Measurements from ENCODE around the gene HPF1.
"Not testable (repeated sequence)": the region's sequence is repeated elsewhere in the genome, so short reads cannot be mapped to it uniquely, and the experiment has no call there.

The HPF1 gene

DNA sequence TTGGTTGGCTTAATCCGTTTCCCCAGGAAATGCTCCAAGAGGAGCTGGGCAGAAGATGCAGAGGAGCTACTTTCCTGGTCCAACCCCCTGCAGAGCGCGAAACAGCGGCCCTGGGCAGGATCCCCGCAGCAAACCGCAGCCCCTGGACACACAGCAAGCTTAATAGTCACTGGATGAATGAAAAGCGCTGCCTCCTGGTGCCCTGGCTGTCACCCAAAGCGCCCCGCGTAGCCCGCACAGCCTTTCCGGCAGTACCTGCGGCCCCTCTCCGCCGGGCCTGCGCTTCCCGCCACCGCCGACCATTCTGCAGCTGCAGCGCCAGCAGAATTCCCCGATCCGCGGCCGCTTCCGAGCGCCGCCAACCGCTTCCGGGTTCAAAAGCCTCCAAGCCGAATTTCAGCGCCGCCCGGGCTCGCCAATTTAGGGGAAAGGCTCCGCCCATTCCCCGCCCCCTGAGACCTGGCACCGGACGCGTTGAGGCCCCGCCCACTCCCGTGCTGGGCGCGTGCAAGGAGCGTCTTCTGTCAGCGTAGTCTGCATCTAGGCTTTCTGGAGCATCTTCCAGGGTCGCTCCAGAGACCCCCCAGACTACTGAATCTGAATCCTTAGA is at the start of gene HPF1:
Gene HPF1, minus strand, starts transcription at position 370 of the 610 bp plus-strand sequence. Its CDS starts 67 bp downstream, at position 303.
- peak; percentile 93 for FAIRE-seq

DNA sequence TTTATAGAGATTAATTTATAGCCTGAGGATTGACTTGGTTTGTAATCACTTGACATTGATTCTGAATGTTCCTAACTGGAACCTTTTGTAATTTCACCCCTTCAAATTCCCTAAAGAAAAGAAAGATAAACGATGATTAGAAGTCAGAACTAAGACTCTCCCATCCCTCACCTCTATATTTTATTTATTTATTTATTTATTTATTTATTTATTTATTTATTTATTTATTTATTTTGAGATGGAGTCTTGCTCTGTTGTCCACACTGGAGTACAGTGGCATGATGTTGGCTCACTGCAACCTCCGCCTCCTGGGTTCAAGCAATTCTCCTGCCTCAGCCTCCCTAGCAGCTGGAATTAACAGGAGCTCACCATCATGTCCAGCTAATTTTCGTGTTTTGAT is 49.0 kb upstream of the HPF1 start:
- not testable (repeated sequence) for FAIRE-seq; DNase-seq (ENCODE audit: insufficient read length, low spot score)

More for the DNA sequence above, at the start of gene HPF1:
- DNase-seq (ENCODE audit: insufficient read length, low spot score) = peak; percentile 80

DNA sequence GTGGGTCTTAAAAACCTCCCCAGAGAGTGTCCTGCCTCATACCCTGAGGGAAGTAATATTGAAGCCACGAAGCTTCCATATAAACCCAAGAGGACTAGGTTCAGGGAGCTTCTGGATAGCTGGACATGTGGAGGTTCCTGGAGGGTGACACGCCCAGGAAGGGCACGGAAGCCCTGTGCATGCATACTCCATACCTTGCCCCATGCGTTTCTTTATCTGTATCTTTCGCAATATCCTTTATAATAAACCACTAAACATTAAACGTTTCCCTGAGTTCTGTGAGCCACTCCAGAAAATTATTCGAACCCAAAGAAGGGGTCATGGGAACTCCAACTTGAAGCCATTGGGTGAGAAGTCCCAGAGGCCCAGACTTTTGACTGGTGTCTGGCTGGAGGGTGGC is 45.7 kb upstream of the HPF1 start:
- DNase-seq (ENCODE audit: insufficient read length, low spot score) = no peak

DNA sequence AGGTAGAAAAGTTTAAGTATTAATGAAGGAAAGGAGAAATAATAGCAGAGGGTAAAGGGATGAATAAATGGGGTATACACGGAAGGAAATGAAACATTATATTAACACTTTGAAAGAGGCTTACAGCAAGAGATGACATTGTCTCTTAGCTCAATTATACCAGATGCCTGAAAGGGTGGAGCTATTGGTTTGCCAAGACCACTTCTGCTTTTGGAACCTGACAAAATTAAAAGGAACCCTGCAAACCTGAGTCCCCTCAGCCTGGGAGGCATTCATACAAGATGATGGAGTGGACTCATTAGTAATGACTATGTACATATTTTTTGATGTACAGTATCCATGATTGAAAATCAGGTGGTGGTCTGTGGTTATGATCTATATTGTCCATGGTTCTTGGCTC is 45.1 kb upstream of the HPF1 start:
- FAIRE-seq = no peak
- no peak for DNase-seq (ENCODE audit: insufficient read length, low spot score)

More for the DNA sequence above, 45.7 kb upstream of the HPF1 start:
- FAIRE-seq = no peak

DNA sequence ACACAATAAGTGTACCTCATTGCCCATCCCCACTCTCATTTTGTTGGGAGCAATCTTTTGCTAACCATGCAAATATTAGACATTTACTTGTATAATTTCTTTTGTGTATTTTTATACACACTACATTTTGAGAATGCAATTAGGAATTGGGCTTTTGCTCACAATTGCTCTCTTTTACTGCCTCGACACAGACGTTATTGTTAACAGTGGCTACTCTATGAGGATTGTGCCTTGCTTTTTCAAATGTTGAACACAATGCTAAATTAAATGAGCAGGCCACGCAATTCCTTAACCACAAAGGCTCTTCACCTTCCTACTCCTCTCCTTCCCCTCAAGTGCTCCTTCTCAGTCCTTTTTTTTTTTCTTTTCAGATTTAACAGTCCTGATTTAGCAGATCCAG is 42.8 kb upstream of the HPF1 start:
- no peak for FAIRE-seq

DNA sequence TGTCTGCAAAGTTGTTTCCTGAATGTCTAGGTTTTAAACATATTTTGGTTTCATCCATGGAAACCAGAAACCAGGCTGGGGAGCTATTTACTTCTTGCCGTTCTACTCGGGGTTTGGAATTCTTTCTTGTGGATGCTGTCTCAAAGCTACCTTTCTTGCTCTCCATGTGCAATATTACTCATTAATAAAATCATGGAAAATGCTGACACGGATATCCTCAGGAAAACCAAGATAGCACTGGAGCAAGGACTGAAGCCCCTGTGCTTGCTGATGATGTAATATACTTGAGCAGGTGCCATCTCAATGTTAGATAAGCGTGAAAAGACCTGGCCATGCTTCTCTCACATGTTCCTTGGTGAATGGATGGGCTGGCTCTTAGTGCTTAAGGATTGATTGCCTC is 41.5 kb upstream of the HPF1 start:
- FAIRE-seq = no peak
- no peak for DNase-seq (ENCODE audit: insufficient read length, low spot score)

More for the DNA sequence above, 42.8 kb upstream of the HPF1 start:
- DNase-seq (ENCODE audit: insufficient read length, low spot score) = no peak

DNA sequence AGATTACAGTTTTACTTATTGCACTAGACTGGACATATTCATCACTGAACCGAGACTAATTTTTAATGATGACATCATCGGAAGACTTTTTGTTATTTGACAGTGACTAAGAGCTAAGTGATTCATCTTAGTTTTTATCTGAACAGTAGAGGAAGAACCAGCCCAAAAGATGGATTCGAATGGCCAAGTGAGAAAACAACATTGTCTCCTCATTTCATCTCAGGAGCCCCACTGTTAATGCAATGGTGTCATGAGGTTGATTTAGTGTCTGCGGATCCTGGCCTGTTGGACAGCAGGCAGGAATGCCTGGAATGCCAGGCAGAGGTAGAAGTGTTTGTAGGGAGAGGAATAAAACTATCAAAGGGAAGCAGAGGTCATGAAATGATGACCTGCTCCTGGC is 37.8 kb upstream of the HPF1 start:
- DNase-seq (ENCODE audit: insufficient read length, low spot score) = no peak

DNA sequence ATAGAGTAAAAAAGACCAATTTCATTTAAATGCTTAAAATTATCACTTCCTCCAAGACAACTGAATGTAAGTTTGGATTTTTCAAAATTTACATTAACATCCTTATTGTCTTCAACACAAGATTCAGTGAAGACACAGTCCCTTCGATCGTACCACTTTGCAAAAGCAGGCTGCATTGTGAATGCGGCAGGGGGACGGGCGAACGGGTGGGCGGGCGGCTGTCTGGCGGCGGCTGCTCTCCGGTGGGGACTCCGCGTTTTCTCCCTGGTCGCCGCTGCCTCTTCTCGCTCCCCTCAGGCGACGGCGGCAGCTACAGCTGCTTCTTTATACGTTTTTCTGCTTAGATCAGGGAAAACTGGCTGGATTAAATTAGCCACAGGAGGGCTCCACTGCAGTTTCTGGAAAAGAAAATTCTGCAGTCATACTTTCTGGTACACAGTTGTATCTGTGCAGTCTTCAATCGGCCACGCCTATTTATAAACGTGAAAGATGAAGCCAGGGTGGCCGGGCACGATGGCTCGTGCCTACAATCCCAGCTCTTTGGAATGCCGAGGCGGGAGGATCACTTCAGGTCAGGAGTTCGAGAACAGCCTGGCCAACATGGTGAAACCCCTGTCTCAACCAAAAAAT is 33.9 kb upstream of the HPF1 start:
- no peak for DNase-seq (ENCODE audit: insufficient read length, low spot score)

More for the DNA sequence above, 37.8 kb upstream of the HPF1 start:
- FAIRE-seq = no peak

DNA sequence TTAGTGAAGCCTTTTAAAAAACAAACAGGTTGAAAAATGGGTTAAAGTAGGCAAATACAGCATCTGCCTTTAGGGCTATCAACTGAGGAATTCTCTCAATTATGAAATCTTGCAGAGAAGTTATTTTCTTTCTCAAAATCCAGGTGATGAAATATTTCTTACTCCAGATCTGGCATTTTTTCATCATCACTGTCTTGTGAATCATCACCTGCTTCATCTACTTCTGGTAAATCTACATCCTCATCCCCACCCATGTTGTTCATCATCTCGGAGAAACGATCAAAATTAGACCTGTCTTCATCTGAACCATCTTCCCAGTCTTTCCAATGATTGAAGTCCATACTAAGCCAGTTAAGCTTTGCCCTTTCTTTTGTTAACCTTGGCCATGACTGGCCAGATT is 33.3 kb upstream of the HPF1 start:
- no peak for DNase-seq (ENCODE audit: insufficient read length, low spot score)
- FAIRE-seq = no peak

More for the DNA sequence above, 33.9 kb upstream of the HPF1 start:
- no peak for FAIRE-seq

DNA sequence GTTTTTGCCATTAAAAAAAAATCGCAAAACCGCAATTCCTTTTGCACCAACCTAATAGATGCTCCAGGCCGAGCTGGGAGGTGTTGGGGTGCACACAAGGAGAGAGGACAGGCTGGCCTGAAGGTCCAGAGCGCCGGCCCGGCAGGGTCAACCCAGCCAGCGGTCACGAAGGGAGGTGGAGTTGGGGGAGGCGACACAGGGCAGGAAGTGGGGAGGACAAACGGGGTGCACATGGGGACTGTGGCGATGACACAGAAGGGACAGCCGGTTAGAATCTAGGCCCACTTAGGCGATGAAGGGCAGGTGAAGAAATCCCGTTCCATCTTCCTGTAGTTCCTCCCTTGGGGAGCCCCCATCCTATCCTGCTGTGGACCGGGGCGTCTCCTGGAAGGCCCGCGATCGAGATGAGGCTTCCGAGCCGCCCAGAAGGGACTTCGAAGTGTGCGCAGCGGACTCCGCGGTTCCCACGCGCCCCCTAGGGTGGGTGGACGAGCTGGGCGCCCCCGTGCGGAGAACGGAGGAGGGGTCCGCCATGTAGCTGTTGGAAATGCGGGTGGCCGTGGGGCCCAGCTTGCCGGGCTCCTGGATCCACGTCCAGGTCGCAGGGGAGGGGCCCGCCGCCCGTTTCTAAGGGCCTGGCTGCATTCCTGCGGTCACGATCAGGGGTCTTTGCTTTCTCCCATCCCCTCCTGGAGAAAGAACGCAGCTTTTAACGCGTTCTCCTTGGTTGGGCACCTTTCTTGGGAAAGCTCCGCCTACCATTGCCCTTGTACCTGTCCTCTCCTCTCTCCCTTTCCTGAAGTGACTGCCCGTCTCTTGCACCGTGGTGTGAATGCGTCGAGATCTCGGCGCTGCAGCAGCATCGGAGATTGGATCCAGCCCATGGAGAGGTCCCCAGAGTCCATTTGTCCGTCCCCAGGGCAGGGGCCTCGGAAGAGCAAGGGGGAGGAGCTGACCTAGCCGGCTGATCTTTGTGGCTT is 17.0 kb upstream of the HPF1 start:
- DNase-seq (ENCODE audit: insufficient read length, low spot score) = no peak
- no peak for FAIRE-seq

DNA sequence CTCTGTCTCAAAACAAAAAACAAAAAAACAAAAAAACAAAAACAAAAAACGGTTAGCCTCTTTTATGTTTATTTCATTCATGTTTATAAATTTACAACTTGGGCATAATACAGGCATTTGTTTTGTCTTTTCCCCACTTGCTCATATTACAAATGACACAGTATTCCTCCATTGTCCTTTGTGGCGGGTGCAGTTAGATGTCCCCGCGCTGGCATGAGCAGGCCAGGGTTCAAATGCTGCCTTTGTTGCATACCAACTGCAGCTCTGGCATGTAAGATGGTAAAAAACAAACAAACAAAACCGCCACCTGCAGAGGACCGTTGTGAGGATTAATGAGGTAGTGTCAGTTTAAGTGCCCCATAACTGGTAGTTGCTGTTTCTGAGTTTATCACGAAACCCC is 16.1 kb upstream of the HPF1 start:
- DNase-seq (ENCODE audit: insufficient read length, low spot score) = no peak
- no peak for FAIRE-seq

DNA sequence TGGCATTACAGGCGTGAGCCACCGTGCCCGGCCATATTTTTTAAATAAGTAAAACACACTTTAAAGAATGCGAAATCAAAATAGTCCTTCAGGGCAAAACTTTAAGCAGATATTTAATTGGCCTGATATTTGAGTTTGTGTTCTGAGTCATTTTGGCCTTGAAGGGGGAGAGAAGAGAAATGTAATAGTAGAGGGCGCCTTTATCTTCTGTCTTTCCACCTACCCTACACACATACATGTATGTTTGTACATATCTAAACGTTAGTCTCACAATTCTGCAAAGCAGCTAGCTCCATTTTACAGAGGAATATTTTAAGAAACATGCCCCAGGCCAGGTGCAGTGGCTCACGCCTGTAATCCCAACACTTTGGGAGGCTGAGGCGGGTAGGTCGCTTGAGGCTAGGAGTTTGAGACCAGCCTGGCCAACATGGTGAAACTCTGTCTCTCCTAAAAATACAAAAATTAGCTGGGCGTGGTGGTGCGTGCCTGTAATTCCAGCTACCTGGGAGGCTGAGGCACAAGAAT is 13.9 kb upstream of the HPF1 start:
- not testable (repeated sequence) for DNase-seq (ENCODE audit: insufficient read length, low spot score)

DNA sequence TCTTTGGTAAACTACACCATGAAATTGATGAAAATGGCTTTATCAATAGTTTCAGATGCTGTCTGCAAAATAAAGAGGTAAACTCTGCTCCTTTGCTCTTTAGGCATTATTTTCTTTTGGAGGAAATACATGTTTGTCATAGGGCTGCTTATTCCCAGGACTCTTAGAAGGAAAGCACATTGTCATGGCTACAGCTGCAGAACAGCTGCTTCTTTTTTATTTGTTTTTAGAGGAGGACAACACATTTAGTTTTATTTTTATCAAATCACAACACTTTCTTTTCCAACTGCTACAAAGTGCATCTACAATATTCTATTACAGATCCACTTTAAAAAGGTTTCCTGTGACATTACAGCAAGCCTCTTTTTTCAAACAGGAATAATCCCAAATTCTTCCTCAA is 12.7 kb upstream of the HPF1 start:
- FAIRE-seq (peak; percentile 21), DNase-seq (ENCODE audit: insufficient read length, low spot score) (no peak)

More for the DNA sequence above, 13.9 kb upstream of the HPF1 start:
- not testable (repeated sequence) for FAIRE-seq

DNA sequence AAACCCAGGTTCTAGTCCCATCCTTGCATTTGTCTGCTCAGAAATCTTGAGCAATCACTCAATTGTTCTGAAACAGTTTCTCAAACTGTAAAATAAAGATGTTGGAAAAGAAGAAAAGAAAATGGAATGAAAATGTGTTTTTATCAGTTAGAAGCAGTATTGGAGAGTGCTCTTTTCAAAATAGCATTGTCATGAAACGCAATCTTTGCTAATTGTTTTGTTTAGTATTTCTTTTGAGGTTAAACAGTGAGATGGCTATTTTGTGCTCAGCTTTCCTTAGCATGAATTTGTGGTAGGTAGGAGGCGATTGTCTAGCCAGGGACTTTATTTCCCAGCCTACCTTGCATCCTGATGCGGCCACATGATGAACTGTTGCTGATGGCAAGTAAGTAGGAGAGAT is 10.6 kb upstream of the HPF1 start:
- FAIRE-seq = no peak
- no peak for DNase-seq (ENCODE audit: insufficient read length, low spot score)

DNA sequence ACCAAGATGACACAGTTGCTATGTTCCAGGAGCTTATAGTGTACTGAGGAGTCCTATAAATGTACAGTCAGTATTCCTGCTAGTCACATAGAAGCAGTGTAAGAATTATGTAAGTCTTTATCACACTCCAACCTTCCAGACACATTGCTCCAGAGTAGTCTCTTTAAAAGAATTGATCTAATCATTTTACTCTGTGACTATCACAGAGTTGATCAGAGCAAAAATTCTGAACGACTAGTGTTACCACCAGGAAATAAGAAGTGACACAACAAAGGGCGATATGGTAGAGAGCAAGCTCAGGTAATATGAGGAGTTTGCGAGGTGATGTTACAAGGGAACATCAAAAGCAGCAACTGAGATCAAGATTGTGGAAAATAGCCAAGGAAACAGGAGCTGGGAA is 9.0 kb upstream of the HPF1 start:
- FAIRE-seq (no peak), DNase-seq (ENCODE audit: insufficient read length, low spot score) (no peak)

DNA sequence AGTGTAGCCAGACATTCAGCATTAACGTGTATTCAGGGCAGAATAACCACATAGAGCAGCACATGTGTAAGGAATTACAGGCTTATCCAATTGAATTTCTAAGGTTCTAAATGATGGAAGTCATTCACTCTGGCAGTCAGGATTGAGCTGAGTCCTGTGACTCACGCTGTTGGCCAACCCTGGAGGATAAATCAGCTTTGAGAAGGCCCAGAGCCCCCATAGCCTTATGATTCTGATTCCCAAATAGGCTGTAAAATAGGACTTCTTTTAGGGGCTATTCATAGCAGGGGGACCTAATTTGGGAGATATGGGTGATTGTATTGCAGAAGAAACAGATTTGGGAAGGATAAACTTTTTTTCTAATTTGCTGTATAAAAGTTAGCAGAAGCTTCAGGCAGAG is 8.1 kb upstream of the HPF1 start:
- no peak for DNase-seq (ENCODE audit: insufficient read length, low spot score)

DNA sequence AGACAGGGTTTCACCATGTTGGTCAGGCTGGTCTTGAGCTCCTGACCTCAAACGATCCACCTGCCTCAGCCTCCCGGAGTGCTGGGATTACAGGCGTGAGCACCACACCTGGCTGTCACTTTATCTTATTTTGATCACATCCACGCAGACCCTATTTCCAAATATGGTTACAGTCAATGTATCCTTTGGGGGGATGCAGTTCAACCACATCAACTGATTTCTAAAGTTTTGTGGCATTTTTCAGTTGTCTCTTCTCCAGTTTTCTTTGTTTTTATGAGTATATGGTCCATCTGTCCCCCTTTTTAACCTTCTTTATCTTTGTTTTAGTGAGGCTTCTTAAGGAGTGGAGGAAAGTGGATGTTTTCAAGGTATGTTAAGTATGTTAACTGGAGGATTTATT is 4.1 kb upstream of the HPF1 start:
- FAIRE-seq = no peak
- no peak for DNase-seq (ENCODE audit: insufficient read length, low spot score)

More for the DNA sequence above, 8.1 kb upstream of the HPF1 start:
- FAIRE-seq = no peak

DNA sequence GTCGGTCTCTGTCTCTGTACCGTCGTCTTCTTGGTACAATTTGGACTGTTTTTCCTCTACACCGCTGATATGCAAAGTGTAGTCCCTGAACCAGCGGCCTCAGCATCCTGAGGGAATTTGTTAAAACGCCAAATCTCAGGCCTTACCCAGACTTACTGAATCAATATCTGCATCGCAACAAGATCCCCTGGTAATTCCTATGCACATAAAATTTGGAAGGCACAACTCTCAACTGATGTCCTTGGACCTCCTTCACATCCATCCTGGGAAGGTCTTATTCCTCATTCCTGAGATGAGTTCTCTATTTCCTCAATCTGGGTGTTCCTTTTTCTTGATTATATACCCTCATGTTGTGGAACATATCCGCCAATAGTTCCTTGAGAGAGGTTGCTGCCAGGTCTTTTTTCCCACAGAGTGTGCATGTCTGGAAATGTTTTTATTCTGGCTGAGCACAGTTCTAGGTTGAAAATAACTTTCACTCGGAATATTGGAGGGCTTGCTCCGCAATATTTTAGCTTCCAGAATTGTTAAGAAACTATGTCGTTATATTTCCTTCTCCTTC is 738 bp upstream of the HPF1 start:
- FAIRE-seq = no peak
- DNase-seq (ENCODE audit: insufficient read length, low spot score) = no peak

DNA sequence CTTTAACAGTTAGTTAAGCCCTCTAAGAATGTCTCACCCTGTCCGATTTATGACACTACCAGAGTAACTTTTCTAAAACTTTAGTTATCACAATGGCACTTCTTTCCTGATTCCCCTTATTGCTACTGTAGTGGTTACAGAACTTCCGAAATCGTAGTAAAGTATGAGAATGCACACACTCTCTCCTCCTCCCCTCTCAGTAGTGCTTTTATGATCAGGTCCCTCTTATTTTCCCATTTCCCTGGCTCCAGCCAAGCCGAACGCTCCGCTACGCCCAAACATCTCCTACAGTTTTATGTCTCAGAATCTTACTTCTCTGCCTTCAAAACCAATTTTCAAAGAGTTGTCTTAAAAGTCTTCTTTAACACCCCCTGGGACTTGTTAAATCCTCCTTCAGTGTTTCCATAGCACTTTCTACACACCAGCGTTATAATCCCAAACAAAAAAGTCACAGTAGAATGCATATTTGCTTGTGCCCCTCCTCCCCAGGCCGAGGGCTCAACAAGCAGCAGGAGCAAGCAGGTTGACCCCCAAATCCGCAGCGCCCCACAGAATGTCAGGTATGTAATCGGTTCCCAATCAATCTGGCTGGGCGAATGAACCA is 671 bp downstream of the HPF1 start:
- no peak for DNase-seq (ENCODE audit: insufficient read length, low spot score)
- no peak for FAIRE-seq

DNA sequence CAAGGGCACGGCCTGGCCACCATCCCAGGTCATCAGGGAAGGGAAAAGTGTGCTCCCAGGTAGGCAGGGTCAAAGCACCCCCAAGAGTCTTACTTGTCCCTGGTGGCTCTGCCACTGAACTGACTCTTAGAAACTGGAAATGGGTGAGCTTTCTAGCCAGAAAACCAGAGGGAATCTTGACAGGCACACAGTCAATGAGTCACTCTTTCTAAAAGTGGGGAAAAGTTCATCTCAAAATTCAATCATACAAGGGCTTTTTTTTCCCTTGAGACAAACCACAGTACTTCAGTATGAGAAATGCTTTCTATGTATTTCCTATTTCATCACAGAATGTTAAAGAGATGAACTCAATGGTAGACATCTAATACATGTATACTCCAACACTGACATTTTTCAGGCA is 12.5 kb downstream of the HPF1 start:
- DNase-seq (ENCODE audit: insufficient read length, low spot score) = no peak
- FAIRE-seq = no peak
